Measurements from ENCODE around the gene GTF3C6.
"Not testable (repeated sequence)": the region's sequence is repeated elsewhere in the genome, so short reads cannot be mapped to it uniquely, and the experiment has no call there.

GTF3C6 gene

GRCh38 chr6:111015389-111016124, 57.1 kb downstream of the GTF3C6 start:
- no peak for TF ChIP-seq CTCF (IDR thresholded peaks at IDR 0.05; ENCODE audit: low read depth, low read length)
- DNase-seq (ENCODE audit: low read depth in 2 of 2): peak in 1 of 2 donors; percentile 10
- no peak overlapping the region for H3K4me3 ChIP-seq (replicated peaks in 1 of 2; ENCODE audit: low read depth in 2 of 2, low read length in 2 of 2)

GRCh38 chr6:111017241-111017640, 58.7 kb downstream of the GTF3C6 start:
- H3K4me3 ChIP-seq (replicated peaks in 1 of 2; ENCODE audit: low read depth in 2 of 2, low read length in 2 of 2); DNase-seq (ENCODE audit: low read depth in 2 of 2): not testable (repeated sequence)

Data from cardiac fibroblast (primary cell).